HEK293T (cell line): ENCODE results near the gene PHOSPHO2.

ENCODE experiments used
- CTCF ChIA-PET: fragments of 350-600 bp; formaldehyde crosslinking; extraction: SDS; loops from one replicate; lab custom pipeline; 2021; ENCODE audit warnings: antibody characterized with exemption, inconsistent platforms; lab: Yijun Ruan, JAX
- POLR2A ChIA-PET: fragments of 350-600 bp; formaldehyde crosslinking; extraction: SDS; loops from one replicate; lab custom pipeline; 2020; ENCODE audit warnings: antibody characterized with exemption, inconsistent platforms; lab: Yijun Ruan, JAX
- DNase-seq: peaks from one replicate; pipeline ENCODE4 v3.0.0; 2012; ENCODE audit warnings: mixed read lengths; ENCODE audit errors: extremely low spot score
- ARNT ChIP-seq: fragments of 450-650 bp; IDR thresholded peaks from 2 replicates; pipeline ENCODE4 v1.6.1; 2017; ENCODE audit warnings: mild to moderate bottlenecking
- BHLHE40 ChIP-seq: fragments of 450-650 bp; IDR thresholded peaks from 2 replicates; pipeline ENCODE4 v1.6.1; 2016; ENCODE audit warnings: mild to moderate bottlenecking, moderate library complexity, borderline replicate concordance
- CTBP1 ChIP-seq: fragments of 450-650 bp; IDR thresholded peaks from 2 replicates; pipeline ENCODE4 v1.6.1; 2016; ENCODE audit warnings: borderline replicate concordance
- ELF4 ChIP-seq: fragments of 450-650 bp; IDR thresholded peaks from 2 replicates; pipeline ENCODE4 v1.6.1; 2017; ENCODE audit warnings: antibody characterized with exemption
- FOXA1 ChIP-seq: fragments of 450-650 bp; IDR thresholded peaks from 2 replicates; pipeline ENCODE4 v1.6.1; 2016; ENCODE audit warnings: mild to moderate bottlenecking
- FOXK2 ChIP-seq: fragments of 450-650 bp; IDR thresholded peaks from 2 replicates; pipeline ENCODE4 v1.6.1; 2016; ENCODE audit warnings: mild to moderate bottlenecking
- FOXM1 ChIP-seq: fragments of 450-650 bp; IDR thresholded peaks from 2 replicates; pipeline ENCODE4 v1.6.1; 2017; ENCODE audit warnings: mild to moderate bottlenecking, borderline replicate concordance
- HDGF ChIP-seq: fragments of 450-650 bp; IDR thresholded peaks from 2 replicates; pipeline ENCODE4 v1.6.1; 2017; ENCODE audit warnings: antibody characterized with exemption, borderline replicate concordance
- L3MBTL2 ChIP-seq: fragments of 450-650 bp; conservative IDR thresholded peaks from 2 replicates; pipeline ENCODE4 v1.6.1; 2016; ENCODE audit warnings: mild to moderate bottlenecking
- LEF1 ChIP-seq: fragments of 450-650 bp; IDR thresholded peaks from 2 replicates; pipeline ENCODE4 v1.6.1; 2017; ENCODE audit warnings: mild to moderate bottlenecking, borderline replicate concordance
- NFRKB ChIP-seq: fragments of 450-650 bp; IDR thresholded peaks from 2 replicates; pipeline ENCODE4 v1.6.1; 2016; ENCODE audit warnings: mild to moderate bottlenecking, moderate library complexity
- PKNOX1 ChIP-seq: fragments of 450-650 bp; IDR thresholded peaks from 2 replicates; pipeline ENCODE4 v1.6.1; 2016
- SP1 ChIP-seq: fragments of 450-650 bp; IDR thresholded peaks from 2 replicates; pipeline ENCODE4 v1.6.1; 2017
- SUZ12 ChIP-seq: fragments of 450-650 bp; IDR thresholded peaks from 2 replicates; pipeline ENCODE4 v1.6.1; 2016; ENCODE audit warnings: mild to moderate bottlenecking
- TARDBP ChIP-seq: fragments of 450-650 bp; IDR thresholded peaks from 2 replicates; pipeline ENCODE4 v1.6.1; 2016
- ZNF384 ChIP-seq: fragments of 450-650 bp; IDR thresholded peaks from 2 replicates; pipeline ENCODE4 v1.6.1; 2016

The PHOSPHO2 gene

GRCh38 chr2:169727065-169727464 is 32.8 kb downstream of the PHOSPHO2 start:
- TF ChIP-seq L3MBTL2 (no peak), BHLHE40 (no peak), NFRKB (no peak), ARNT (no peak), FOXM1 (no peak), LEF1 (no peak), ZNF384 (no peak), TARDBP (no peak)
- CTCF ChIA-PET: interaction anchor here (0.6 kb wide), 1 partner anchor 50 kb away, joined by 5 read pairs; no protein-coding TSS in a partner anchor
- POLR2A ChIA-PET: no interaction called here
- DNase-seq: peak; percentile 32

GRCh38 chr2:169729274-169729605 is 35.0 kb downstream of the PHOSPHO2 start:
- no peak for DNase-seq
- no peak for TF ChIP-seq ELF4
- no peak for TF ChIP-seq TARDBP
- no peak for TF ChIP-seq ARNT
- no peak for TF ChIP-seq PKNOX1
- TF ChIP-seq NFRKB: no peak
- no peak for TF ChIP-seq ZNF384
- no peak for TF ChIP-seq FOXA1
- TF ChIP-seq SUZ12: no peak
- TF ChIP-seq HDGF: no peak
- no peak for TF ChIP-seq CTBP1
- no peak for TF ChIP-seq L3MBTL2
- TF ChIP-seq SP1: no peak
- ChIA-PET CTCF (no interaction called here), POLR2A (no interaction called here)

- DNase-seq: no peak
- TF ChIP-seq ARNT: no peak
- TF ChIP-seq FOXK2: no peak
- TF ChIP-seq FOXM1: no peak
- no peak for TF ChIP-seq SUZ12
- no peak for TF ChIP-seq HDGF
- TF ChIP-seq NFRKB: no peak
- TF ChIP-seq BHLHE40: no peak
- TF ChIP-seq CTBP1: no peak
- no peak for TF ChIP-seq SP1
- TF ChIP-seq ZNF384: no peak
- TF ChIP-seq FOXA1: no peak
- TF ChIP-seq TARDBP: no peak
- CTCF ChIA-PET: interaction anchor here (0.6 kb wide), 1 partner anchor 676 kb away, joined by 10 read pairs; no protein-coding TSS in a partner anchor
- POLR2A ChIA-PET: no interaction called here
Observed at GRCh38 chr2:169732075-169732474, 37.8 kb downstream of the PHOSPHO2 start.

GRCh38 chr2:169732583-169733358 is 38.5 kb downstream of the PHOSPHO2 start:
- CTCF ChIA-PET: no interaction called here
- no peak for DNase-seq

GRCh38 chr2:169734169-169734847 is 40.0 kb downstream of the PHOSPHO2 start:
- DNase-seq: peak; percentile 47
- ChIA-PET CTCF (interaction anchor here (1.0 kb wide), 1 partner anchor 30 kb away, joined by 6 read pairs; no protein-coding TSS in a partner anchor), POLR2A (interaction anchor here (0.7 to 1.9 kb wide), 8 partner anchors 11 to 149 kb away, joined by 3 to 5 read pairs (median 4); partner anchors contain the start of genes CFAP210, PHOSPHO2 and SSB)
- TF ChIP-seq ZNF384 (no peak), L3MBTL2 (no peak; the same call in 1 of the 2 replicates), LEF1 (no peak), NFRKB (no peak), ARNT (0 out of 2 replicates have a peak, but pooled peaks have one; percentile 7), FOXA1 (no peak)

More at GRCh38 chr2:169732583-169733358, 38.5 kb downstream of the PHOSPHO2 start:
- POLR2A ChIA-PET: interaction anchor here (1.9 kb wide), 1 partner anchor 39 kb away, joined by 4 read pairs; the partner anchor contains the start of genes CFAP210 and PHOSPHO2
- no peak for TF ChIP-seq L3MBTL2
- TF ChIP-seq SP1: no peak
- TF ChIP-seq NFRKB: no peak
- no peak for TF ChIP-seq HDGF

GRCh38 chr2:169735623-169736022 is 41.4 kb downstream of the PHOSPHO2 start:
- ChIA-PET POLR2A (interaction anchor here (1.8 kb wide), 1 partner anchor 151 kb away, joined by 5 read pairs; no protein-coding TSS in a partner anchor), CTCF (interaction anchor here (0.5 to 1.0 kb wide), 3 partner anchors 14 to 39 kb away, joined by 3 to 6 read pairs (median 4); no protein-coding TSS in a partner anchor)

More at GRCh38 chr2:169735623-169736022, 41.4 kb downstream of the PHOSPHO2 start:
- no peak for TF ChIP-seq FOXM1
- no peak for TF ChIP-seq SUZ12
- no peak for TF ChIP-seq PKNOX1
- TF ChIP-seq BHLHE40: no peak
- TF ChIP-seq CTBP1: no peak
- TF ChIP-seq ZNF384: no peak
- TF ChIP-seq ELF4: no peak
- TF ChIP-seq HDGF: no peak
- TF ChIP-seq TARDBP: no peak
- TF ChIP-seq ARNT: no peak
- TF ChIP-seq SP1: no peak
- no peak for TF ChIP-seq L3MBTL2
- no peak for TF ChIP-seq FOXA1
- no peak for TF ChIP-seq FOXK2
- TF ChIP-seq LEF1: no peak
- TF ChIP-seq NFRKB: no peak
- DNase-seq: no peak
